GM23338 (cell line): ENCODE data around the gene RIPK4. TPM values are rescaled to one million over a fixed set of nuclear protein-coding genes. Genes with fewer than 3 reads are reported as not detected.

Source experiments
- ATAC-seq: fragments of 200-7000 bp; cut with Tn5 transposase; 3 replicates; pipeline ENCODE4 v1.9.1; 2020
- DNase-seq: peaks from one replicate; pipeline ENCODE4 v3.0.0-alpha.2; 2015; ENCODE audit warnings: low spot score
- H2AFZ ChIP-seq: fragments of 200-600 bp; sonication (generic); 2 replicates; pipeline ENCODE4 v1.8.0; 2016; ENCODE audit warnings: antibody characterized with exemption, mild to moderate bottlenecking, moderate library complexity
- H3F3A ChIP-seq: fragments of 200-600 bp; sonication (generic); replicated peaks from 2 replicates; pipeline ENCODE4 v1.8.0; 2017; ENCODE audit warnings: antibody characterized with exemption, mixed run types, low read depth
- H3K27ac ChIP-seq: fragments of 200-600 bp; sonication (generic); 2 replicates; pipeline ENCODE4 v1.6.1; 2016; ENCODE audit warnings: low read depth
- H3K27me3 ChIP-seq: fragments of 200-600 bp; sonication (generic); 2 replicates; pipeline ENCODE4 v1.8.0; 2016; ENCODE audit warnings: mild to moderate bottlenecking, mixed run types, moderate library complexity; ENCODE audit not compliant: insufficient read depth
- H3K36me3 ChIP-seq: fragments of 200-600 bp; sonication (generic); 2 replicates; pipeline ENCODE4 v1.8.0; 2016; ENCODE audit warnings: mild to moderate bottlenecking; ENCODE audit not compliant: insufficient read depth
- H3K4me1 ChIP-seq: fragments of 200-600 bp; sonication (generic); 2 replicates; pipeline ENCODE4 v1.8.0; 2016; ENCODE audit warnings: mild to moderate bottlenecking, moderate library complexity; ENCODE audit not compliant: insufficient read depth
- H3K4me2 ChIP-seq: fragments of 200-600 bp; sonication (generic); 2 replicates; pipeline ENCODE4 v1.7.1; 2017; ENCODE audit warnings: mixed run types
- H3K4me3 ChIP-seq: fragments of 200-600 bp; sonication (generic); 2 replicates; pipeline ENCODE4 v1.6.1; 2016; ENCODE audit warnings: mixed run types
- H3K79me2 ChIP-seq: fragments of 200-600 bp; sonication (generic); replicated peaks from 2 replicates; pipeline ENCODE4 v1.8.0; 2017; ENCODE audit warnings: mild to moderate bottlenecking; ENCODE audit not compliant: insufficient read depth
- H3K9me2 ChIP-seq: fragments of 200-600 bp; sonication (generic); 2 replicates; pipeline ENCODE4 v1.8.0; 2017; ENCODE audit not compliant: insufficient read depth
- H4K20me1 ChIP-seq: fragments of 200-600 bp; sonication (generic); replicated peaks from 2 replicates; pipeline ENCODE4 v1.8.0; 2017; ENCODE audit warnings: mild to moderate bottlenecking; ENCODE audit not compliant: insufficient read depth
- H3K27ac Mint-ChIP-seq: 2 replicates; pipeline ENCODE4 v1.8.0; 2020; ENCODE audit warnings: inconsistent platforms, mild to moderate bottlenecking, moderate library complexity, mixed read lengths
- H3K27me3 Mint-ChIP-seq: 3 replicates; pipeline ENCODE4 v1.8.0; 2022; ENCODE audit warnings: low read depth, mild to moderate bottlenecking, moderate library complexity, mixed read lengths, inconsistent platforms; ENCODE audit not compliant: insufficient read depth, poor library complexity
- H3K36me3 Mint-ChIP-seq: 3 replicates; pipeline ENCODE4 v1.8.0; 2021; ENCODE audit warnings: low read depth, mild to moderate bottlenecking, inconsistent platforms, moderate library complexity, mixed read lengths
- H3K4me1 Mint-ChIP-seq: 3 replicates; pipeline ENCODE4 v1.8.0; 2020; ENCODE audit warnings: mild to moderate bottlenecking, inconsistent platforms, mixed read lengths
- H3K4me3 Mint-ChIP-seq: 3 replicates; pipeline ENCODE4 v1.8.0; 2021; ENCODE audit warnings: moderate library complexity, mild to moderate bottlenecking, inconsistent platforms, mixed read lengths
- H3K9me3 Mint-ChIP-seq: 3 replicates; pipeline ENCODE4 v1.8.0; 2020; ENCODE audit warnings: moderate library complexity, mild to moderate bottlenecking, inconsistent platforms, mixed read lengths
- CREB1 ChIP-seq: fragments of 250-450 bp; sonication (Bioruptor Pico); IDR thresholded peaks from 2 replicates; pipeline ENCODE4 v1.5.0; 2020; ENCODE audit warnings: low read depth, mild to moderate bottlenecking, moderate library complexity
- EZH2 ChIP-seq: fragments of 200-600 bp; sonication (generic); IDR thresholded peaks from one replicate; pipeline ENCODE4 v1.8.0; 2017; ENCODE audit warnings: antibody characterized with exemption, mild to moderate bottlenecking, low read depth; ENCODE audit not compliant: unreplicated experiment
- EZH2phosphoT487 ChIP-seq: fragments of 200-600 bp; sonication (generic); IDR thresholded peaks from one replicate; pipeline ENCODE4 v1.8.1; 2018; ENCODE audit warnings: antibody characterized with exemption; ENCODE audit not compliant: unreplicated experiment
- JUNB ChIP-seq: IDR thresholded peaks from one replicate; pipeline ENCODE4 v1.6.1; 2016; ENCODE audit warnings: antibody characterized with exemption; ENCODE audit not compliant: unreplicated experiment
- NANOG ChIP-seq: IDR thresholded peaks from 2 replicates; pipeline ENCODE4 v1.6.1; 2016; ENCODE audit warnings: antibody characterized with exemption, borderline replicate concordance
- POLR2AphosphoS5 ChIP-seq: IDR thresholded peaks from 2 replicates; pipeline ENCODE4 v1.6.1; 2016; ENCODE audit warnings: antibody characterized with exemption, low read depth
- REST ChIP-seq: IDR thresholded peaks from one replicate; pipeline ENCODE4 v1.6.1; 2018; ENCODE audit warnings: antibody characterized with exemption; ENCODE audit not compliant: unreplicated experiment
- STAT1 ChIP-seq: IDR thresholded peaks from one replicate; pipeline ENCODE4 v1.6.1; 2016; ENCODE audit warnings: antibody characterized with exemption; ENCODE audit not compliant: unreplicated experiment
- ZNF114 ChIP-seq: fragments of 250-450 bp; sonication (Bioruptor Pico); IDR thresholded peaks from 2 replicates; pipeline ENCODE4 v1.5.0; 2020; ENCODE audit warnings: mild to moderate bottlenecking, moderate library complexity
- ZNF331 ChIP-seq: fragments of 250-450 bp; sonication (Bioruptor Pico); IDR thresholded peaks from 2 replicates; pipeline ENCODE4 v1.5.0; 2020; ENCODE audit warnings: low read depth, mild to moderate bottlenecking, moderate library complexity
- polyA plus RNA-seq: library from polyadenylated mRNA; unstranded; fragments of >200 nt; fragmentation: Nextera tagmentation; extraction: Ambion mirVana; gene quantifications from 2 replicates; pipeline ENCODE4 v1.2.1, GENCODE V29; 2016
- total RNA-seq: library from RNA; depleted of rRNA; stranded (reverse); fragments of >200 nt; shearing (Covaris generic); gene quantifications from 2 replicates; pipeline ENCODE4 v1.2.3, GENCODE V29; 2014
- TF ChIP-seq, protein P1 (sequence below): fragments of 250-450 bp; sonication (Bioruptor Pico); IDR thresholded peaks from 2 replicates; pipeline ENCODE4 v1.5.0; 2020; ENCODE audit warnings: mild to moderate bottlenecking, moderate library complexity
- TF ChIP-seq, protein P2 (sequence below), 2 experiments: fragments of 200-600 bp in 1 of 2; sonication (generic) in 1 of 2; conservative IDR thresholded peaks; 2 replicates each; pipeline versions ENCODE4 v1.5.1 to v1.6.1; 2016 to 2017; ENCODE audit warnings: antibody characterized with exemption in 2 of 2, low read depth in 2 of 2, mild to moderate bottlenecking in 2 of 2, moderate library complexity in 1 of 2
- TF ChIP-seq, protein P3 (sequence below): IDR thresholded peaks from 2 replicates; pipeline ENCODE4 v1.6.1; 2016; ENCODE audit warnings: antibody characterized with exemption

RIPK4 gene
- total and polyA plus RNA-seq, 2 experiments from 2014 or later, result 2.5 to 9.9 TPM

DNA sequence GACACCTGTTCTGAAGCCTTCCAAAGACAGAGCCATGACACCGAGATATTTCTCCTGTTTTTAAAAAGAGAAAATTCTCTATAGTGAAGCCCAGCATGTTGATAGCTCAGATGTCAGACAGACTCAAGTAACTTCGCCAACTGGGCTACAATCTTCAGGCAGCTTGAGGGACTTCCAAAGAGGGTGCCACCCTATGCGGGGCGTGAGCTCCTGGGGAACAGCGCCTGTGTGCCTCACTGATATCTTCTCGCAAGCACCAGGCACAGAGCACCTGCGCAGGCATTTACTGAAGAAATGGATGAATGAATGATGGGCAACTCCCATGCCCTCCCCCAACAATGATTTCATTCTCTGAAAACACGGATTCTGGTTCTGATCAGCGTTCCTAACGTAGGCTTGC is 17.6 kb downstream of the RIPK4 start:
- Histone ChIP-seq H3K79me2 (peaks cover 9% of the 10 kb centered on the region; the same call in 1 of the 2 replicates), H3K9me2 (no peaks in the 10 kb centered on the region), H3K4me2 (no peak overlapping the region), H4K20me1 (peaks cover 11% of the 10 kb centered on the region), H3F3A (0 out of 2 replicates have a peak, but pooled peaks cover 3% of the 10 kb centered on the region), H3K4me3 (no peak overlapping the region), H3K4me1 (peaks cover 19% of the 10 kb centered on the region), H3K36me3 (no peaks in the 10 kb centered on the region), H3K27me3 (no peaks in the 10 kb centered on the region), H3K27ac (no peak overlapping the region), H2AFZ (no peak overlapping the region)
- Mint-ChIP-seq H3K4me1 (peaks cover 46% of the 10 kb centered on the region), H3K9me3 (no peaks in the 10 kb centered on the region), H3K4me3 (no peak overlapping the region), H3K27me3 (peaks cover 12% of the 10 kb centered on the region), H3K36me3 (peaks cover 21% of the 10 kb centered on the region), H3K27ac (no peak overlapping the region)
- DNase-seq, result no peak
- TF ChIP-seq ZNF114 (CRISPR knock-in tag), result no peak
- TF ChIP-seq, protein P1, sequence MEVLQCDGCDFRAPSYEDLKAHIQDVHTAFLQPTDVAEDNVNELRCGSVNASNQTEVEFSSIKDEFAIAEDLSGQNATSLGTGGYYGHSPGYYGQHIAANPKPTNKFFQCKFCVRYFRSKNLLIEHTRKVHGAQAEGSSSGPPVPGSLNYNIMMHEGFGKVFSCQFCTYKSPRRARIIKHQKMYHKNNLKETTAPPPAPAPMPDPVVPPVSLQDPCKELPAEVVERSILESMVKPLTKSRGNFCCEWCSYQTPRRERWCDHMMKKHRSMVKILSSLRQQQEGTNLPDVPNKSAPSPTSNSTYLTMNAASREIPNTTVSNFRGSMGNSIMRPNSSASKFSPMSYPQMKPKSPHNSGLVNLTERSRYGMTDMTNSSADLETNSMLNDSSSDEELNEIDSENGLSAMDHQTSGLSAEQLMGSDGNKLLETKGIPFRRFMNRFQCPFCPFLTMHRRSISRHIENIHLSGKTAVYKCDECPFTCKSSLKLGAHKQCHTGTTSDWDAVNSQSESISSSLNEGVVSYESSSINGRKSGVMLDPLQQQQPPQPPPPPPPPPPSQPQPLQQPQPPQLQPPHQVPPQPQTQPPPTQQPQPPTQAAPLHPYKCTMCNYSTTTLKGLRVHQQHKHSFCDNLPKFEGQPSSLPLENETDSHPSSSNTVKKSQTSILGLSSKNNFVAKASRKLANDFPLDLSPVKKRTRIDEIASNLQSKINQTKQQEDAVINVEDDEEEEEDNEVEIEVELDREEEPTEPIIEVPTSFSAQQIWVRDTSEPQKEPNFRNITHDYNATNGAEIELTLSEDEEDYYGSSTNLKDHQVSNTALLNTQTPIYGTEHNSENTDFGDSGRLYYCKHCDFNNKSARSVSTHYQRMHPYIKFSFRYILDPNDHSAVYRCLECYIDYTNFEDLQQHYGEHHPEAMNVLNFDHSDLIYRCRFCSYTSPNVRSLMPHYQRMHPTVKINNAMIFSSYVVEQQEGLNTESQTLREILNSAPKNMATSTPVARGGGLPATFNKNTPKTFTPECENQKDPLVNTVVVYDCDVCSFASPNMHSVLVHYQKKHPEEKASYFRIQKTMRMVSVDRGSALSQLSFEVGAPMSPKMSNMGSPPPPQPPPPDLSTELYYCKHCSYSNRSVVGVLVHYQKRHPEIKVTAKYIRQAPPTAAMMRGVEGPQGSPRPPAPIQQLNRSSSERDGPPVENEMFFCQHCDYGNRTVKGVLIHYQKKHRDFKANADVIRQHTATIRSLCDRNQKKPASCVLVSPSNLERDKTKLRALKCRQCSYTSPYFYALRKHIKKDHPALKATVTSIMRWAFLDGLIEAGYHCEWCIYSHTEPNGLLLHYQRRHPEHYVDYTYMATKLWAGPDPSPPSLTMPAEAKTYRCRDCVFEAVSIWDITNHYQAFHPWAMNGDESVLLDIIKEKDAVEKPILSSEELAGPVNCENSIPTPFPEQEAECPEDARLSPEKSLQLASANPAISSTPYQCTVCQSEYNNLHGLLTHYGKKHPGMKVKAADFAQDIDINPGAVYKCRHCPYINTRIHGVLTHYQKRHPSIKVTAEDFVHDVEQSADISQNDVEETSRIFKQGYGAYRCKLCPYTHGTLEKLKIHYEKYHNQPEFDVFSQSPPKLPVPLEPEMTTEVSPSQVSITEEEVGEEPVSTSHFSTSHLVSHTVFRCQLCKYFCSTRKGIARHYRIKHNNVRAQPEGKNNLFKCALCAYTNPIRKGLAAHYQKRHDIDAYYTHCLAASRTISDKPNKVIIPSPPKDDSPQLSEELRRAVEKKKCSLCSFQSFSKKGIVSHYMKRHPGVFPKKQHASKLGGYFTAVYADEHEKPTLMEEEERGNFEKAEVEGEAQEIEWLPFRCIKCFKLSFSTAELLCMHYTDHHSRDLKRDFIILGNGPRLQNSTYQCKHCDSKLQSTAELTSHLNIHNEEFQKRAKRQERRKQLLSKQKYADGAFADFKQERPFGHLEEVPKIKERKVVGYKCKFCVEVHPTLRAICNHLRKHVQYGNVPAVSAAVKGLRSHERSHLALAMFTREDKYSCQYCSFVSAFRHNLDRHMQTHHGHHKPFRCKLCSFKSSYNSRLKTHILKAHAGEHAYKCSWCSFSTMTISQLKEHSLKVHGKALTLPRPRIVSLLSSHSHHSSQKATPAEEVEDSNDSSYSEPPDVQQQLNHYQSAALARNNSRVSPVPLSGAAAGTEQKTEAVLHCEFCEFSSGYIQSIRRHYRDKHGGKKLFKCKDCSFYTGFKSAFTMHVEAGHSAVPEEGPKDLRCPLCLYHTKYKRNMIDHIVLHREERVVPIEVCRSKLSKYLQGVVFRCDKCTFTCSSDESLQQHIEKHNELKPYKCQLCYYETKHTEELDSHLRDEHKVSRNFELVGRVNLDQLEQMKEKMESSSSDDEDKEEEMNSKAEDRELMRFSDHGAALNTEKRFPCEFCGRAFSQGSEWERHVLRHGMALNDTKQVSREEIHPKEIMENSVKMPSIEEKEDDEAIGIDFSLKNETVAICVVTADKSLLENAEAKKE (CRISPR knock-in tag), result no peak
- TF ChIP-seq CREB1 (CRISPR knock-in tag), result no peak
- no peak for TF ChIP-seq EZH2
- TF ChIP-seq, protein P2, sequence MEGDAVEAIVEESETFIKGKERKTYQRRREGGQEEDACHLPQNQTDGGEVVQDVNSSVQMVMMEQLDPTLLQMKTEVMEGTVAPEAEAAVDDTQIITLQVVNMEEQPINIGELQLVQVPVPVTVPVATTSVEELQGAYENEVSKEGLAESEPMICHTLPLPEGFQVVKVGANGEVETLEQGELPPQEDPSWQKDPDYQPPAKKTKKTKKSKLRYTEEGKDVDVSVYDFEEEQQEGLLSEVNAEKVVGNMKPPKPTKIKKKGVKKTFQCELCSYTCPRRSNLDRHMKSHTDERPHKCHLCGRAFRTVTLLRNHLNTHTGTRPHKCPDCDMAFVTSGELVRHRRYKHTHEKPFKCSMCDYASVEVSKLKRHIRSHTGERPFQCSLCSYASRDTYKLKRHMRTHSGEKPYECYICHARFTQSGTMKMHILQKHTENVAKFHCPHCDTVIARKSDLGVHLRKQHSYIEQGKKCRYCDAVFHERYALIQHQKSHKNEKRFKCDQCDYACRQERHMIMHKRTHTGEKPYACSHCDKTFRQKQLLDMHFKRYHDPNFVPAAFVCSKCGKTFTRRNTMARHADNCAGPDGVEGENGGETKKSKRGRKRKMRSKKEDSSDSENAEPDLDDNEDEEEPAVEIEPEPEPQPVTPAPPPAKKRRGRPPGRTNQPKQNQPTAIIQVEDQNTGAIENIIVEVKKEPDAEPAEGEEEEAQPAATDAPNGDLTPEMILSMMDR (conservative IDR thresholded peaks at IDR 0.05; ENCODE audit: low read depth in 2 of 2), result no peak
- TF ChIP-seq JUNB, result no peak
- TF ChIP-seq, protein P3, sequence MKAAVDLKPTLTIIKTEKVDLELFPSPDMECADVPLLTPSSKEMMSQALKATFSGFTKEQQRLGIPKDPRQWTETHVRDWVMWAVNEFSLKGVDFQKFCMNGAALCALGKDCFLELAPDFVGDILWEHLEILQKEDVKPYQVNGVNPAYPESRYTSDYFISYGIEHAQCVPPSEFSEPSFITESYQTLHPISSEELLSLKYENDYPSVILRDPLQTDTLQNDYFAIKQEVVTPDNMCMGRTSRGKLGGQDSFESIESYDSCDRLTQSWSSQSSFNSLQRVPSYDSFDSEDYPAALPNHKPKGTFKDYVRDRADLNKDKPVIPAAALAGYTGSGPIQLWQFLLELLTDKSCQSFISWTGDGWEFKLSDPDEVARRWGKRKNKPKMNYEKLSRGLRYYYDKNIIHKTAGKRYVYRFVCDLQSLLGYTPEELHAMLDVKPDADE, result no peak
- TF ChIP-seq REST, result no peak
- TF ChIP-seq STAT1, result no peak
- TF ChIP-seq EZH2phosphoT487, result no peak
- no peak for TF ChIP-seq ZNF331
- no peak for TF ChIP-seq NANOG
- TF ChIP-seq POLR2AphosphoS5, result no peak
- no peak for ATAC-seq
